GM12878 (cell line): Measurements from ENCODE around the gene U2AF2. TPM values are rescaled to one million over a fixed set of nuclear protein-coding genes. Genes with fewer than 3 reads are reported as not detected.

Source experiments
- BHLHE40 ChIP-seq, 2 experiments: fragments of 450-650 bp in 1 of 2; IDR thresholded peaks; 2 replicates each; pipeline ENCODE4 v1.6.1; 2011 to 2017; ENCODE audit warnings: low read depth in 2 of 2, borderline replicate concordance in 1 of 2, improper control_type of control experiment in 1 of 2, low read length in 1 of 2, mild to moderate bottlenecking in 1 of 2
- CBX5 ChIP-seq: sonication (generic); IDR thresholded peaks from 2 replicates; pipeline ENCODE4 v1.6.1; 2016; ENCODE audit warnings: low read depth, moderate library complexity, mild to moderate bottlenecking, inconsistent platforms
- FOXM1 ChIP-seq: IDR thresholded peaks from 2 replicates; pipeline ENCODE4 v1.6.1; 2012; ENCODE audit warnings: low read depth, mild to moderate bottlenecking, inconsistent platforms, low read length, moderate library complexity
- HCFC1 ChIP-seq: fragments of 150-350 bp; IDR thresholded peaks from 2 replicates; pipeline ENCODE4 v1.6.1; 2014; ENCODE audit warnings: low read length
- IKZF1 ChIP-seq: fragments of 450-650 bp; conservative IDR thresholded peaks from 2 replicates; pipeline ENCODE4 v1.6.1; 2017; ENCODE audit warnings: antibody characterized with exemption, mild to moderate bottlenecking
- IKZF2 ChIP-seq, 2 experiments: fragments of 450-650 bp; IDR thresholded peaks; 2 replicates each; pipeline ENCODE4 v1.6.1; 2017; ENCODE audit warnings: mild to moderate bottlenecking in 2 of 2, moderate library complexity in 2 of 2
- MYB ChIP-seq: fragments of 150-350 bp; IDR thresholded peaks from 2 replicates; pipeline ENCODE4 v1.6.1; 2014; ENCODE audit warnings: mild to moderate bottlenecking, low read depth, low read length, borderline replicate concordance
- PML ChIP-seq: IDR thresholded peaks from 2 replicates; pipeline ENCODE4 v1.6.1; 2012; ENCODE audit warnings: low read length, inconsistent platforms
- SMARCA5 ChIP-seq: fragments of 450-650 bp; IDR thresholded peaks from 2 replicates; pipeline ENCODE4 v1.6.1; 2017; ENCODE audit warnings: mild to moderate bottlenecking
- STAT3 ChIP-seq: IDR thresholded peaks from 2 replicates; pipeline ENCODE4 v1.6.1; 2011; ENCODE audit warnings: low read depth, low read length, improper control_type of control experiment
- YY1 ChIP-seq: IDR thresholded peaks from 2 replicates; pipeline ENCODE4 v1.6.1; 2011; ENCODE audit warnings: low read depth, mild to moderate bottlenecking, low read length
- ZZZ3 ChIP-seq: IDR thresholded peaks from 2 replicates; pipeline ENCODE4 v1.6.1; 2011; ENCODE audit warnings: low read depth; ENCODE audit not compliant: control insufficient read depth, insufficient read length
- polyA plus RNA-seq, 11 experiments: library from polyadenylated mRNA; depleted of rRNA in 4 of 11; unstranded in 6 of 11; stranded (reverse) in 5 of 11; fragments of >200 nt; fragmentation: Nextera tagmentation in 4 of 11; fragmentation: Illumina TruSeq in 1 of 11; extraction: Ambion mirVana in 4 of 11; extraction: Trizol in 1 of 11; gene quantifications; 1 replicate in 1 of 11; 2 replicates in 10 of 11; pipeline versions ENCODE4 v1.2.1 to v1.2.3, GENCODE V29; 2011 to 2016; ENCODE audit warnings: inconsistent platforms in 2 of 11, missing spikeins in 2 of 11, low read depth in 1 of 11
- total RNA-seq, 4 experiments: library from RNA; depleted of rRNA in 3 of 4; stranded (reverse); fragments of >200 nt in 3 of 4; fragmentation: Illumina TruSeq in 1 of 4; extraction: Trizol in 1 of 4; gene quantifications; 2 replicates each; pipeline versions ENCODE4 v1.2.1 to v1.2.3, GENCODE V29; 2013 to 2021
- TF ChIP-seq, protein P1 (sequence below), 3 experiments: IDR thresholded peaks in 2 of 3; conservative IDR thresholded peaks in 1 of 3; 2 replicates each; pipeline ENCODE4 v1.5.1; 2011; ENCODE audit warnings: low read depth in 3 of 3, low read length in 3 of 3, mild to moderate bottlenecking in 3 of 3, control low read depth in 2 of 3, moderate library complexity in 2 of 3, inconsistent platforms in 1 of 3, mixed read lengths in 1 of 3; ENCODE audit not compliant: control insufficient read depth in 2 of 3, insufficient read depth in 1 of 3; ENCODE audit errors: extremely low read depth in 1 of 3
- TF ChIP-seq, protein P2 (sequence below): fragments of 450-650 bp; IDR thresholded peaks from 2 replicates; pipeline ENCODE4 v1.6.1; 2017; ENCODE audit warnings: mild to moderate bottlenecking, low read depth, inconsistent platforms; ENCODE audit not compliant: poor library complexity, severe bottlenecking
- TF ChIP-seq, protein P3 (sequence below): fragments of 450-650 bp; IDR thresholded peaks from 2 replicates; pipeline ENCODE4 v1.6.1; 2016; ENCODE audit warnings: mild to moderate bottlenecking
- TF ChIP-seq, protein P4 (sequence below): IDR thresholded peaks from 2 replicates; pipeline ENCODE4 v1.6.1; 2011; ENCODE audit warnings: borderline replicate concordance, low read depth, mild to moderate bottlenecking, moderate library complexity, low read length; ENCODE audit not compliant: insufficient read depth, poor library complexity, severe bottlenecking
- TF ChIP-seq, protein P5 (sequence below): fragments of 450-650 bp; conservative IDR thresholded peaks from 2 replicates; pipeline ENCODE4 v1.6.1; 2017; ENCODE audit warnings: mild to moderate bottlenecking, moderate library complexity
- TF ChIP-seq, protein P6 (sequence below): fragments of 450-650 bp; formaldehyde crosslinking; IDR thresholded peaks from 2 replicates; pipeline ENCODE4 v1.4.0; 2022; ENCODE audit warnings: mild to moderate bottlenecking, moderate library complexity

The U2AF2 gene
- total and polyA plus RNA-seq, 10 of the 15 experiments (the other 5 are each of a cell fraction or from before 2014, with no cell fraction given) = 3.0 to 338 (median 130) TPM

DNA sequence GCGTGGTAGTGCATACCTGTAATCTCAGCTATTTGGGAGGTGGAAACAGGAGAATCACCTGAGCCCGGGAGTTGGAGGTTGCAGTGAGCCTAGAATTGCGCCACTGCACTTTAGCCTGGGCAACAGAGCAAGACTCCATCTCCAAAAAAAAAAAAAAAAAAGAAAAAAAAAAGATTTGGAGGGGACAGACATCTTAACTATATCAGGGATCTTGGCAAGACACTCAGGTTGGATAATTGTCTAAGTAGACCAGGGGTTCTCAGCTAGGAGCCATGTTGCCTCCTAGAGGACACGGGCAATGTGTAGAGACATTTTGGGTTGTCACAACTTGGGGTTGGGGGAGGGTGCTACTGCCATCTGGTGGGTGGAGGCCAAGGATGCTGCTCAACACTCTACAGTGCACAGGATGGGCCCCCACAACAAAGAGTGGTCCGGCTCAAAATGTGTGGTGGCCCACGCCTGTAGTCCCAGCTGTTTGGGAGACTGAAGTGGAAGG lies 15.9 kb upstream of the U2AF2 start (continued):
- TF ChIP-seq, protein P1, sequence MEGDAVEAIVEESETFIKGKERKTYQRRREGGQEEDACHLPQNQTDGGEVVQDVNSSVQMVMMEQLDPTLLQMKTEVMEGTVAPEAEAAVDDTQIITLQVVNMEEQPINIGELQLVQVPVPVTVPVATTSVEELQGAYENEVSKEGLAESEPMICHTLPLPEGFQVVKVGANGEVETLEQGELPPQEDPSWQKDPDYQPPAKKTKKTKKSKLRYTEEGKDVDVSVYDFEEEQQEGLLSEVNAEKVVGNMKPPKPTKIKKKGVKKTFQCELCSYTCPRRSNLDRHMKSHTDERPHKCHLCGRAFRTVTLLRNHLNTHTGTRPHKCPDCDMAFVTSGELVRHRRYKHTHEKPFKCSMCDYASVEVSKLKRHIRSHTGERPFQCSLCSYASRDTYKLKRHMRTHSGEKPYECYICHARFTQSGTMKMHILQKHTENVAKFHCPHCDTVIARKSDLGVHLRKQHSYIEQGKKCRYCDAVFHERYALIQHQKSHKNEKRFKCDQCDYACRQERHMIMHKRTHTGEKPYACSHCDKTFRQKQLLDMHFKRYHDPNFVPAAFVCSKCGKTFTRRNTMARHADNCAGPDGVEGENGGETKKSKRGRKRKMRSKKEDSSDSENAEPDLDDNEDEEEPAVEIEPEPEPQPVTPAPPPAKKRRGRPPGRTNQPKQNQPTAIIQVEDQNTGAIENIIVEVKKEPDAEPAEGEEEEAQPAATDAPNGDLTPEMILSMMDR (IDR thresholded peaks at IDR 0.05 in 2 of 3, conservative IDR thresholded peaks at IDR 0.05 in 1 of 3; ENCODE audit: control insufficient read depth in 2 of 3, extremely low read depth in 1 of 3, insufficient read depth in 1 of 3, low read depth in 3 of 3, low read length in 3 of 3) = peak; percentile 52 to 69 (median 67)
- TF ChIP-seq PML (no peak), IKZF1 (no peak), IKZF2 (IDR thresholded peaks at IDR 0.05) (no peak), BHLHE40 (IDR thresholded peaks at IDR 0.05; ENCODE audit: borderline replicate concordance in 1 of 2, low read depth in 2 of 2, low read length in 1 of 2) (peak in 1 of 2 experiments; percentile 43; a peak in 1 of 4 replicates), HCFC1 (peak; percentile 41; the same call in 1 of the 2 replicates), FOXM1 (0 out of 2 replicates have a peak, but pooled peaks have one; percentile 25), STAT3 (no peak), CBX5 (no peak), YY1 (peak; percentile 94), MYB (no peak), ZZZ3 (no peak), SMARCA5 (peak; percentile 85)
- TF ChIP-seq, protein P2, sequence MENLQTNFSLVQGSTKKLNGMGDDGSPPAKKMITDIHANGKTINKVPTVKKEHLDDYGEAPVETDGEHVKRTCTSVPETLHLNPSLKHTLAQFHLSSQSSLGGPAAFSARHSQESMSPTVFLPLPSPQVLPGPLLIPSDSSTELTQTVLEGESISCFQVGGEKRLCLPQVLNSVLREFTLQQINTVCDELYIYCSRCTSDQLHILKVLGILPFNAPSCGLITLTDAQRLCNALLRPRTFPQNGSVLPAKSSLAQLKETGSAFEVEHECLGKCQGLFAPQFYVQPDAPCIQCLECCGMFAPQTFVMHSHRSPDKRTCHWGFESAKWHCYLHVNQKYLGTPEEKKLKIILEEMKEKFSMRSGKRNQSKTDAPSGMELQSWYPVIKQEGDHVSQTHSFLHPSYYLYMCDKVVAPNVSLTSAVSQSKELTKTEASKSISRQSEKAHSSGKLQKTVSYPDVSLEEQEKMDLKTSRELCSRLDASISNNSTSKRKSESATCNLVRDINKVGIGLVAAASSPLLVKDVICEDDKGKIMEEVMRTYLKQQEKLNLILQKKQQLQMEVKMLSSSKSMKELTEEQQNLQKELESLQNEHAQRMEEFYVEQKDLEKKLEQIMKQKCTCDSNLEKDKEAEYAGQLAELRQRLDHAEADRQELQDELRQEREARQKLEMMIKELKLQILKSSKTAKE = no peak
- TF ChIP-seq, protein P3, sequence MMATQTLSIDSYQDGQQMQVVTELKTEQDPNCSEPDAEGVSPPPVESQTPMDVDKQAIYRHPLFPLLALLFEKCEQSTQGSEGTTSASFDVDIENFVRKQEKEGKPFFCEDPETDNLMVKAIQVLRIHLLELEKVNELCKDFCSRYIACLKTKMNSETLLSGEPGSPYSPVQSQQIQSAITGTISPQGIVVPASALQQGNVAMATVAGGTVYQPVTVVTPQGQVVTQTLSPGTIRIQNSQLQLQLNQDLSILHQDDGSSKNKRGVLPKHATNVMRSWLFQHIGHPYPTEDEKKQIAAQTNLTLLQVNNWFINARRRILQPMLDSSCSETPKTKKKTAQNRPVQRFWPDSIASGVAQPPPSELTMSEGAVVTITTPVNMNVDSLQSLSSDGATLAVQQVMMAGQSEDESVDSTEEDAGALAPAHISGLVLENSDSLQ = no peak
- TF ChIP-seq, protein P4, sequence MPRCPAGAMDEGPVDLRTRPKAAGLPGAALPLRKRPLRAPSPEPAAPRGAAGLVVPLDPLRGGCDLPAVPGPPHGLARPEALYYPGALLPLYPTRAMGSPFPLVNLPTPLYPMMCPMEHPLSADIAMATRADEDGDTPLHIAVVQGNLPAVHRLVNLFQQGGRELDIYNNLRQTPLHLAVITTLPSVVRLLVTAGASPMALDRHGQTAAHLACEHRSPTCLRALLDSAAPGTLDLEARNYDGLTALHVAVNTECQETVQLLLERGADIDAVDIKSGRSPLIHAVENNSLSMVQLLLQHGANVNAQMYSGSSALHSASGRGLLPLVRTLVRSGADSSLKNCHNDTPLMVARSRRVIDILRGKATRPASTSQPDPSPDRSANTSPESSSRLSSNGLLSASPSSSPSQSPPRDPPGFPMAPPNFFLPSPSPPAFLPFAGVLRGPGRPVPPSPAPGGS = no peak
- TF ChIP-seq, protein P5, sequence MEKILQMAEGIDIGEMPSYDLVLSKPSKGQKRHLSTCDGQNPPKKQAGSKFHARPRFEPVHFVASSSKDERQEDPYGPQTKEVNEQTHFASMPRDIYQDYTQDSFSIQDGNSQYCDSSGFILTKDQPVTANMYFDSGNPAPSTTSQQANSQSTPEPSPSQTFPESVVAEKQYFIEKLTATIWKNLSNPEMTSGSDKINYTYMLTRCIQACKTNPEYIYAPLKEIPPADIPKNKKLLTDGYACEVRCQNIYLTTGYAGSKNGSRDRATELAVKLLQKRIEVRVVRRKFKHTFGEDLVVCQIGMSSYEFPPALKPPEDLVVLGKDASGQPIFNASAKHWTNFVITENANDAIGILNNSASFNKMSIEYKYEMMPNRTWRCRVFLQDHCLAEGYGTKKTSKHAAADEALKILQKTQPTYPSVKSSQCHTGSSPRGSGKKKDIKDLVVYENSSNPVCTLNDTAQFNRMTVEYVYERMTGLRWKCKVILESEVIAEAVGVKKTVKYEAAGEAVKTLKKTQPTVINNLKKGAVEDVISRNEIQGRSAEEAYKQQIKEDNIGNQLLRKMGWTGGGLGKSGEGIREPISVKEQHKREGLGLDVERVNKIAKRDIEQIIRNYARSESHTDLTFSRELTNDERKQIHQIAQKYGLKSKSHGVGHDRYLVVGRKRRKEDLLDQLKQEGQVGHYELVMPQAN = no peak
- TF ChIP-seq, protein P6, sequence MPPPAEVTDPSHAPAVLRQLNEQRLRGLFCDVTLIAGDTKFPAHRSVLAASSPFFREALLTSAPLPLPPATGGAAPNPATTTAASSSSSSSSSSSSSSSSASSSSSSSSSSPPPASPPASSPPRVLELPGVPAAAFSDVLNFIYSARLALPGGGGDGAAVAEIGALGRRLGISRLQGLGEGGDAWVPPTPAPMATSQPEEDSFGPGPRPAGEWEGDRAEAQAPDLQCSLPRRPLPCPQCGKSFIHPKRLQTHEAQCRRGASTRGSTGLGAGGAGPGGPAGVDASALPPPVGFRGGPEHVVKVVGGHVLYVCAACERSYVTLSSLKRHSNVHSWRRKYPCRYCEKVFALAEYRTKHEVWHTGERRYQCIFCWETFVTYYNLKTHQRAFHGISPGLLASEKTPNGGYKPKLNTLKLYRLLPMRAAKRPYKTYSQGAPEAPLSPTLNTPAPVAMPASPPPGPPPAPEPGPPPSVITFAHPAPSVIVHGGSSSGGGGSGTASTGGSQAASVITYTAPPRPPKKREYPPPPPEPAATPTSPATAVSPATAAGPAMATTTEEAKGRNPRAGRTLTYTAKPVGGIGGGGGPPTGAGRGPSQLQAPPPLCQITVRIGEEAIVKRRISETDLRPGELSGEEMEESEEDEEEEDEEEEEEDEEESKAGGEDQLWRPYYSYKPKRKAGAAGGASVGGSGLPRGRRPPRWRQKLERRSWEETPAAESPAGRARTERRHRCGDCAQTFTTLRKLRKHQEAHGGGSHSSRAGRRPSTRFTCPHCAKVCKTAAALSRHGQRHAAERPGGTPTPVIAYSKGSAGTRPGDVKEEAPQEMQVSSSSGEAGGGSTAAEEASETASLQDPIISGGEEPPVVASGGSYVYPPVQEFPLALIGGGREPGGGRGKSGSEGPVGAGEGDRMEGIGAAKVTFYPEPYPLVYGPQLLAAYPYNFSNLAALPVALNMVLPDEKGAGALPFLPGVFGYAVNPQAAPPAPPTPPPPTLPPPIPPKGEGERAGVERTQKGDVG (CRISPR knock-in tag) = no peak
